HepG2 (cell line): ENCODE data around the gene CD81.

Source experiments
- MXI1 ChIP-seq: IDR thresholded peaks from 3 replicates; pipeline ENCODE4 v1.6.1; 2012; ENCODE audit warnings: low read depth, low read length, inconsistent platforms, borderline replicate concordance
- POLR2A ChIP-seq, 2 experiments: IDR thresholded peaks; 2 replicates each; pipeline ENCODE4 v1.6.1; 2011; ENCODE audit warnings: low read depth in 2 of 2, low read length in 2 of 2, mild to moderate bottlenecking in 1 of 2, moderate library complexity in 1 of 2; ENCODE audit not compliant: insufficient read depth in 1 of 2
- TCF7 ChIP-seq: sonication (generic); IDR thresholded peaks from 2 replicates; pipeline ENCODE4 v1.6.1; 2016; ENCODE audit warnings: antibody characterized with exemption, low read depth
- ZNF274 ChIP-seq: sonication (generic); formaldehyde crosslinking; IDR thresholded peaks from 2 replicates; pipeline ENCODE4 v1.5.1; 2020; ENCODE audit warnings: mild to moderate bottlenecking, missing genetic modification reagents
- TF ChIP-seq, protein P1 (sequence below): sonication (generic); formaldehyde crosslinking; IDR thresholded peaks from 2 replicates; pipeline ENCODE4 v1.4.0; 2020; ENCODE audit warnings: missing genetic modification reagents
- TF ChIP-seq, protein P2 (sequence below): sonication (generic); formaldehyde crosslinking; IDR thresholded peaks from 2 replicates; pipeline ENCODE4 v1.5.0; 2020; ENCODE audit warnings: mild to moderate bottlenecking, missing genetic modification reagents, moderate library complexity
- TF ChIP-seq, protein P3 (sequence below): sonication (generic); formaldehyde crosslinking; IDR thresholded peaks from 2 replicates; pipeline ENCODE4 v1.4.0; 2020; ENCODE audit warnings: missing genetic modification reagents, borderline replicate concordance
- TF ChIP-seq, protein P4 (sequence below): IDR thresholded peaks from 2 replicates; pipeline ENCODE4 v1.6.1; 2016; ENCODE audit warnings: missing compliant biosample characterization, missing genetic modification reagents, borderline replicate concordance
- TF ChIP-seq, protein P5 (sequence below): sonication (generic); formaldehyde crosslinking; IDR thresholded peaks from 2 replicates; pipeline ENCODE4 v1.5.0; 2020; ENCODE audit warnings: missing genetic modification reagents
- TF ChIP-seq, protein P6 (sequence below): conservative IDR thresholded peaks from 2 replicates; pipeline ENCODE4 v1.6.1; 2018; ENCODE audit warnings: missing genetic modification reagents

DNA sequence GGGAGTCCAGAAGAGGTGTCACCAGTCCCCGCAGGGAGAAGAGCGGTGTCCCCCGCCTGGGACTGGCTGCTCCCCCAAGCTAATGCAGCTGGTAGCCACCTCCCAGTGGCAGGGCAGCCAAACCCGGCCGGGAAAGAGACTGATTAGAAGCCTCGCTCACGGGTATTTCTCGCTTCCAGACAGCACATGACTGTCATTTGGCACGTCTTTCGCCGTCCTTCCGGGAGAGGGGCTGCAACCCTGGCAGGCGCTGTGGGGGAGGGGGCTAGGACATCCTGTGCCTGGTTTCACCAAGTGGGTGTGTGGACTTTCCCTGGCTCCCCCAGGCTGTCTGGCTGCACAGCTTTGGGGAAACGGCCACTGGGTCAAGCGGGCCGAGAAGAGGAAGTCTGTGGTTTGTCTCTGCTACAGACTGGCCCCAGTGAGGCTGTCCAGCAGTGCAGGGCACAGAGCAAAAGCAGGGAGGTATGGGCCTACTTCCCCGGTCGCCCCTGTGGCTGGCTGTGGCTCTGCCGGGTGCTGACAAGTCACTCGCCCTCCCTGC lies 3.8 kb downstream of the CD81 start:
- TF ChIP-seq, protein P1, sequence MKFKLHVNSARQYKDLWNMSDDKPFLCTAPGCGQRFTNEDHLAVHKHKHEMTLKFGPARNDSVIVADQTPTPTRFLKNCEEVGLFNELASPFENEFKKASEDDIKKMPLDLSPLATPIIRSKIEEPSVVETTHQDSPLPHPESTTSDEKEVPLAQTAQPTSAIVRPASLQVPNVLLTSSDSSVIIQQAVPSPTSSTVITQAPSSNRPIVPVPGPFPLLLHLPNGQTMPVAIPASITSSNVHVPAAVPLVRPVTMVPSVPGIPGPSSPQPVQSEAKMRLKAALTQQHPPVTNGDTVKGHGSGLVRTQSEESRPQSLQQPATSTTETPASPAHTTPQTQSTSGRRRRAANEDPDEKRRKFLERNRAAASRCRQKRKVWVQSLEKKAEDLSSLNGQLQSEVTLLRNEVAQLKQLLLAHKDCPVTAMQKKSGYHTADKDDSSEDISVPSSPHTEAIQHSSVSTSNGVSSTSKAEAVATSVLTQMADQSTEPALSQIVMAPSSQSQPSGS (CRISPR knock-in tag): no peak
- TF ChIP-seq POLR2A (IDR thresholded peaks at IDR 0.05; ENCODE audit: insufficient read depth in 1 of 2, low read depth in 2 of 2, low read length in 2 of 2): no peak
- TF ChIP-seq, protein P2, sequence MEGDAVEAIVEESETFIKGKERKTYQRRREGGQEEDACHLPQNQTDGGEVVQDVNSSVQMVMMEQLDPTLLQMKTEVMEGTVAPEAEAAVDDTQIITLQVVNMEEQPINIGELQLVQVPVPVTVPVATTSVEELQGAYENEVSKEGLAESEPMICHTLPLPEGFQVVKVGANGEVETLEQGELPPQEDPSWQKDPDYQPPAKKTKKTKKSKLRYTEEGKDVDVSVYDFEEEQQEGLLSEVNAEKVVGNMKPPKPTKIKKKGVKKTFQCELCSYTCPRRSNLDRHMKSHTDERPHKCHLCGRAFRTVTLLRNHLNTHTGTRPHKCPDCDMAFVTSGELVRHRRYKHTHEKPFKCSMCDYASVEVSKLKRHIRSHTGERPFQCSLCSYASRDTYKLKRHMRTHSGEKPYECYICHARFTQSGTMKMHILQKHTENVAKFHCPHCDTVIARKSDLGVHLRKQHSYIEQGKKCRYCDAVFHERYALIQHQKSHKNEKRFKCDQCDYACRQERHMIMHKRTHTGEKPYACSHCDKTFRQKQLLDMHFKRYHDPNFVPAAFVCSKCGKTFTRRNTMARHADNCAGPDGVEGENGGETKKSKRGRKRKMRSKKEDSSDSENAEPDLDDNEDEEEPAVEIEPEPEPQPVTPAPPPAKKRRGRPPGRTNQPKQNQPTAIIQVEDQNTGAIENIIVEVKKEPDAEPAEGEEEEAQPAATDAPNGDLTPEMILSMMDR (CRISPR knock-in tag): no peak
- TF ChIP-seq, protein P3, sequence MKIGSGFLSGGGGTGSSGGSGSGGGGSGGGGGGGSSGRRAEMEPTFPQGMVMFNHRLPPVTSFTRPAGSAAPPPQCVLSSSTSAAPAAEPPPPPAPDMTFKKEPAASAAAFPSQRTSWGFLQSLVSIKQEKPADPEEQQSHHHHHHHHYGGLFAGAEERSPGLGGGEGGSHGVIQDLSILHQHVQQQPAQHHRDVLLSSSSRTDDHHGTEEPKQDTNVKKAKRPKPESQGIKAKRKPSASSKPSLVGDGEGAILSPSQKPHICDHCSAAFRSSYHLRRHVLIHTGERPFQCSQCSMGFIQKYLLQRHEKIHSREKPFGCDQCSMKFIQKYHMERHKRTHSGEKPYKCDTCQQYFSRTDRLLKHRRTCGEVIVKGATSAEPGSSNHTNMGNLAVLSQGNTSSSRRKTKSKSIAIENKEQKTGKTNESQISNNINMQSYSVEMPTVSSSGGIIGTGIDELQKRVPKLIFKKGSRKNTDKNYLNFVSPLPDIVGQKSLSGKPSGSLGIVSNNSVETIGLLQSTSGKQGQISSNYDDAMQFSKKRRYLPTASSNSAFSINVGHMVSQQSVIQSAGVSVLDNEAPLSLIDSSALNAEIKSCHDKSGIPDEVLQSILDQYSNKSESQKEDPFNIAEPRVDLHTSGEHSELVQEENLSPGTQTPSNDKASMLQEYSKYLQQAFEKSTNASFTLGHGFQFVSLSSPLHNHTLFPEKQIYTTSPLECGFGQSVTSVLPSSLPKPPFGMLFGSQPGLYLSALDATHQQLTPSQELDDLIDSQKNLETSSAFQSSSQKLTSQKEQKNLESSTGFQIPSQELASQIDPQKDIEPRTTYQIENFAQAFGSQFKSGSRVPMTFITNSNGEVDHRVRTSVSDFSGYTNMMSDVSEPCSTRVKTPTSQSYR (CRISPR knock-in tag): no peak
- TF ChIP-seq ZNF274 (CRISPR knock-in tag): no peak
- TF ChIP-seq, protein P4, sequence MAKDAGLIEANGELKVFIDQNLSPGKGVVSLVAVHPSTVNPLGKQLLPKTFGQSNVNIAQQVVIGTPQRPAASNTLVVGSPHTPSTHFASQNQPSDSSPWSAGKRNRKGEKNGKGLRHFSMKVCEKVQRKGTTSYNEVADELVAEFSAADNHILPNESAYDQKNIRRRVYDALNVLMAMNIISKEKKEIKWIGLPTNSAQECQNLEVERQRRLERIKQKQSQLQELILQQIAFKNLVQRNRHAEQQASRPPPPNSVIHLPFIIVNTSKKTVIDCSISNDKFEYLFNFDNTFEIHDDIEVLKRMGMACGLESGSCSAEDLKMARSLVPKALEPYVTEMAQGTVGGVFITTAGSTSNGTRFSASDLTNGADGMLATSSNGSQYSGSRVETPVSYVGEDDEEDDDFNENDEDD (CRISPR knock-in tag): no peak
- no peak for TF ChIP-seq MXI1
- TF ChIP-seq, protein P5, sequence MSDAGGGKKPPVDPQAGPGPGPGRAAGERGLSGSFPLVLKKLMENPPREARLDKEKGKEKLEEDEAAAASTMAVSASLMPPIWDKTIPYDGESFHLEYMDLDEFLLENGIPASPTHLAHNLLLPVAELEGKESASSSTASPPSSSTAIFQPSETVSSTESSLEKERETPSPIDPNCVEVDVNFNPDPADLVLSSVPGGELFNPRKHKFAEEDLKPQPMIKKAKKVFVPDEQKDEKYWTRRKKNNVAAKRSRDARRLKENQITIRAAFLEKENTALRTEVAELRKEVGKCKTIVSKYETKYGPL (CRISPR knock-in tag): no peak
- TF ChIP-seq, protein P6, sequence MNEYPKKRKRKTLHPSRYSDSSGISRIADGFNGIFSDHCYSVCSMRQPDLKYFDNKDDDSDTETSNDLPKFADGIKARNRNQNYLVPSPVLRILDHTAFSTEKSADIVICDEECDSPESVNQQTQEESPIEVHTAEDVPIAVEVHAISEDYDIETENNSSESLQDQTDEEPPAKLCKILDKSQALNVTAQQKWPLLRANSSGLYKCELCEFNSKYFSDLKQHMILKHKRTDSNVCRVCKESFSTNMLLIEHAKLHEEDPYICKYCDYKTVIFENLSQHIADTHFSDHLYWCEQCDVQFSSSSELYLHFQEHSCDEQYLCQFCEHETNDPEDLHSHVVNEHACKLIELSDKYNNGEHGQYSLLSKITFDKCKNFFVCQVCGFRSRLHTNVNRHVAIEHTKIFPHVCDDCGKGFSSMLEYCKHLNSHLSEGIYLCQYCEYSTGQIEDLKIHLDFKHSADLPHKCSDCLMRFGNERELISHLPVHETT (CRISPR knock-in tag): no peak
- no peak for TF ChIP-seq TCF7
